Femur (tissue), 1 donor: Measurements from ENCODE around the gene PAWR.
"Not testable (repeated sequence)": the region's sequence is repeated elsewhere in the genome, so short reads cannot be mapped to it uniquely, and the experiment has no call there.

Source experiments
- DNase-seq: peaks from one replicate; pipeline ENCODE4 v3.0.0-alpha.2; 2017

The PAWR gene

GRCh38 chr12:79685068-79685467 lies 5.7 kb downstream of the PAWR start:
- DNase-seq, result no peak

- DNase-seq, result not testable (repeated sequence)
These were observed 6.4 kb downstream of the PAWR start for GRCh38 chr12:79684338-79684737.

GRCh38 chr12:79682593-79682992 lies 8.2 kb downstream of the PAWR start:
- no peak for DNase-seq

GRCh38 chr12:79681008-79681590 lies 9.7 kb downstream of the PAWR start:
- no peak for DNase-seq

GRCh38 chr12:79680051-79680450 lies 10.7 kb downstream of the PAWR start:
- no peak for DNase-seq

- DNase-seq, result no peak
These were observed 12.5 kb downstream of the PAWR start for GRCh38 chr12:79678306-79678705.

- DNase-seq, result no peak
These were observed 13.1 kb downstream of the PAWR start for GRCh38 chr12:79677672-79678071.

DNA sequence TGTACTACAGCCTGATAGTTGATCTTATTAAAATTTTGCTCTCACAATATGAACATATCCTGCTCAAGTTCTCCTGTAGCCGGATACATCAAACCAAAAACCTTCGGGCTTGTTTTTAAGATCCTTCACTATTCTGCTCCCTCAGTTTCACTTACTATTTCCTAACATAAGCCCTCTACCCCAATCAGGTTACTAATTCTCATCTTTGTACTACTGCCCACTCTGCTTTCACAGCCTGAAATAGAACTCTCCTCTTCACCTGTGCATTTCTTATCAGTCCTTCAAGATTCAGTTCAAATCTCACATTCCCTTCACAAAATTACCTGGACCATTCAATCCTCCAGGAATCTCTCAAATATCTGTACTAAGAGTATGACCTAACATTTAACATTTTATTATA lies 14.2 kb downstream of the PAWR start:
- no peak for DNase-seq

- no peak for DNase-seq
These were observed 16.1 kb downstream of the PAWR start for GRCh38 chr12:79674629-79675028.

GRCh38 chr12:79673354-79673753 lies 17.4 kb downstream of the PAWR start:
- DNase-seq, result no peak

DNA sequence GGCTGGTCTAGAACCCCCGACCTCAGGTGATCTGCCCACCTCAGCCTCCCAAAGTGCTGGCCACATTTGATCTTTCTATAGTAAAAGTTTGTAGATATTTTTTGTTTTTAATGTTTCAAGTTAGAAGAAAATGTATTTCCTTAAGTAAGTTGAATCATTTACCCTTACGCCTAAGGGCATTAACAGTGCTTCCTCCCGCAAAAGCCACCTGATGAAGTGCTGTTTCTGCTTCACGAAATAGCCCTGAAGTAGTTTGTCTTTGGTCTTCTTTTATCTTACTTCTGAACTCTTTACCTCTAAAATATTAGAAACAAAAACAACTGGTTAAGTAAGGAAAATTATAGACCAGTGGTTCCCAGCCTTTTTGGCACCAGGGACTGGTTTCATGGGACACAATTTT lies 22.7 kb downstream of the PAWR start:
- DNase-seq, result no peak

GRCh38 chr12:79665212-79665887 lies 25.4 kb downstream of the PAWR start:
- DNase-seq, result no peak

GRCh38 chr12:79664518-79664917 lies 26.2 kb downstream of the PAWR start:
- no peak for DNase-seq

DNA sequence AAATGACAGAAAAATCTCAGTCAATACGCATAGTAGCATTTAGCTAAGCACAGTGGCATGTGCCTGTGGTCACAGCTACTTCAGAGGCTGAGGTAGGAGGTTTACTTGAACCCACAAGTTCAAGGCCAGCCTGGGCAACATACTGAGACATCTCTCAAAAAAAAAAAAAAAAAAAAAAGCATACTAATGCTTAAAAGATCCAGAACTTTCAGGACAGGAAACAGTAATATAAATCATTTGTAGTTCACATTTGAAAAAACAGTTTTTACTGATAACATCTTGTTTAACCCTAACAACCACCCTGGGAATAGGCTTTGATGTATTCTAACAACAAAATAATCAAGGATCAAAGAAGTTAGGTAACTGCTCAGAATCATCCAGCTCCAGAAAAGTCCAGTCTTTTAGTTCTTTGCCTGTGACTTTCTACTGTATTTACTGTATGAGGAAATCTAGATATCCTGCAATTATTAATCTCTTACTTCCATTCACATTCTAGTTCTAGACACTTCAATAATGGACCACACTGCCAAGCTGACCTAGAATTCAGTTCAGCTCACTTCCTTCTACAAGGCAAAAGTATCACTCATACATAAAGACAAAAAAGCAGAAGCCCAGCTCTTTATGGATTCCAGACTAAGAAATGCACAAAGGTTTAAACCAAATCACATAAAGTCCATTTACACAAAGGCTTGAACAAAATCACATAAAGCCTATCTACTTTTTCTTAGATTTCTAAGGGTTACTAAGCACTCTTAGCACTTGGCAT lies 28.5 kb downstream of the PAWR start:
- no peak for DNase-seq

DNA sequence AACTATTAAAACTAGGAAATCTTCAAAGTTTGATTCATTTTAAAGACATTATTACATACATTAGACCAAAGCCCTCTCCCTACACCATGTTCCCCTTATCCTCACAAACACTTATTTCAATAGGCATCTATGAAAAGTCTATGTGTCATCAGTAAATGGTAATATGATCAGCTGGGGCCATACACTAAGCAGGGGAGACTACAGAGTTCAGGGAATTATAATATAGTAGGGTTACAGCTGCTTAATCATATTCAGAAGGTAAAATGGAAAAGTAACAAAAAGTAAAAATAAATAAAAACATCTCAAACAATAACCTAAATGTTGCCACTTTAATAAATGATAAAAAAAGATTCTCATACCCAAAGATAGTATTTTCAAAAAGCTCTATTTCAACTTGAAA lies 29.1 kb downstream of the PAWR start:
- DNase-seq, result no peak

DNA sequence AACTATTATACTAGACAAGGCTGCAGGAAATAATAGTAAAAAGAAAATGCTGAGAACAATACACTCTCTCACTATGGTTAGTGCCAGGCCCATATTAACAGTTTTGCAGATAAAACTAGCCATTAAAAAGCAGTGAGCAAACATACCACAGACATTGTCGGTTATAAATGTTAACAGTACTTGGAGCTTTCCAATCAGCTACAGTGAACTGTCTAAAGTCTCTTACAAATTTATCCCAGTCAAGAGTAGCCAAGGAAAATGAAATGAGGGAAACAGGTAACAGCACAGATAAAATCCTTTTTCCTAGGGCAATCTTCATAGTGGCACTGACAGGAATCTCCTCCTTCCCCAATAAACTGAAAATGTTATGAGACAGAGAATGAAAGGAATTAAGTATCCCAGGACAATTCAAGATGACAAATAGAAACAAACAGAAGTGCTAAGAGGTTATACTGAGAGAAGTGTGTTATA lies 30.8 kb downstream of the PAWR start:
- no peak for DNase-seq

DNA sequence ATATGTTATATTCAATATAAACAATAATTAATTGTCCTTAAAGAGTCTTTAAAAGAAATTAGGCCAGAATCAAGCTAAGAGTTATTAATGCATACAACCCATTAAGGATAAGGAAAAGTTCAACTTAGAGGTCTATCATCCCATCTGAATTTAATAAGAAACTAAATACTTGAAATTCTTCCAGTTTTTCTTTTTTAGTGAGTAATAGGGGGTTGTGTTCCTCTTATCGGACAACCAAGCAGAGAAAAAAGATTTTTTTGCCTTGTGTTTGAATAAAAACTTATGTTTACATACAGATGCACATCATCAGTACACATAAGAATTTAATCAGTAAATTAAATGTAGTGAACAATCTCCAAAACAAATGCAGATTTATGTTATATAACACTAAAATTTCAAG lies 32.5 kb downstream of the PAWR start:
- DNase-seq, result no peak

GRCh38 chr12:79657136-79657535 lies 33.6 kb downstream of the PAWR start:
- DNase-seq, result no peak

GRCh38 chr12:79655036-79655435 lies 35.7 kb downstream of the PAWR start:
- DNase-seq, result no peak

- DNase-seq, result no peak
These were observed 38.2 kb downstream of the PAWR start for GRCh38 chr12:79652521-79652920.

- DNase-seq, result no peak
These were observed 40.3 kb downstream of the PAWR start for GRCh38 chr12:79650440-79650839.

DNA sequence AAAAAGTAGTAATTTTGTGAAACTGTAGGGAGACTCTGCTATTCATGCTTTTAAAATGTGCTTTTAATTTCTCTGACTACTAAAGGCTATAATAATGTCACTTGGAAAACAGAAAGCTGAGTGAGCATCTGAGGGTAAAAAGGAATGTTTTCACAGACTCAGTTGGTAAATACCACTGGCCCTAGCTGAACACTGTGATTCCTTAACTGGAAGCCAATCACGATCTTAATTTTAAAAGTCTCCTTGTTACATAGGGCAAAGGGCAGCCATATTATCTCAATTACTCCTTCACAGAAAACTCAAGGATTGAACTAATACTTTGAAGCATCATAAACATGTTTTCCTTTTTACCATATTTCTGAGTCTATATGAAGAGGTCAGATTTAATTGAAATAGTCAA lies 41.9 kb downstream of the PAWR start:
- DNase-seq, result no peak

- not testable (repeated sequence) for DNase-seq
These were observed 43.9 kb downstream of the PAWR start for GRCh38 chr12:79646843-79647242.

DNA sequence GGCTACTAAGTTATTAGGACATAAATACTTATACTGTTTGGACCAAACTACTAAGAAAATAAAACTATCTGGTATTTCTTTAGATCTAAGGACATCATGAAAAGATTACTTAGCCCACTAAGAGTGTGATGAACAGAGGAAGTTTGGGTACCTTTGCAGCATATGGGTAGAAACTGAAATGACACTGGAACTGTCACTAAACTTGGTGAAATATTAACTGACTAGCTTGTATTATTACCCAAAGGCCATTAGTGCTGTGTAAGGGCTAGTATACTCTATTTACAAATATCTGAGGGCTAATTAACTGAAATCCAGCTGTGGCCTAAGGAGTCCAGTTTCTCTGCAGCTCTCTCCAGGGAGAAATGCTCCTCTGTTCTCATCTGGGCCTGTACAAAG lies 45.5 kb downstream of the PAWR start:
- no peak for DNase-seq
